GM19238 (cell line): ENCODE measurements around the gene SYCN.
"Not testable (repeated sequence)": the region's sequence is repeated elsewhere in the genome, so short reads cannot be mapped to it uniquely, and the experiment has no call there.

Source experiments
- DNase-seq: peaks from one replicate; pipeline ENCODE4 v3.0.0; 2011; ENCODE audit warnings: low spot score; ENCODE audit not compliant: insufficient read length

Gene SYCN

DNA sequence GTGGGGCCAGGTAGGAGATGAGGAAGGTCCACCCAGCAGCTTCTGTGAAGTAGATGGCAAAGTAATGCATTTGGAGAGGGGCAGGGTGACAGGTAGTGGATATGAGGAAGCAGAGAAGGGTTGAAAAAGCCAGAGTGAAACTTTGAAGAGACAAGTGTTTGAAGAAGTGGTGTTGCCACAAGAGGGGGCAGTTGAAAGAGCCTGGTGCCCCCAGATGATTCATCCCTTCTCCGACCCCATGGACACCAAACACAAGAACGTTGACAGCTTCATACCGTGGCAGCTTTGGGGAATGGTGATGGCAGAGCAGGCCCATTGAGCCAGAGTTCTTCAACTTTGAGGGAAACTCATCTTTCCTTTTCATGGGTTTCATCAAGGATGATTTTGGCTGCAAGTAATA, 20.8 kb upstream of the SYCN start:
- DNase-seq = no peak

DNA sequence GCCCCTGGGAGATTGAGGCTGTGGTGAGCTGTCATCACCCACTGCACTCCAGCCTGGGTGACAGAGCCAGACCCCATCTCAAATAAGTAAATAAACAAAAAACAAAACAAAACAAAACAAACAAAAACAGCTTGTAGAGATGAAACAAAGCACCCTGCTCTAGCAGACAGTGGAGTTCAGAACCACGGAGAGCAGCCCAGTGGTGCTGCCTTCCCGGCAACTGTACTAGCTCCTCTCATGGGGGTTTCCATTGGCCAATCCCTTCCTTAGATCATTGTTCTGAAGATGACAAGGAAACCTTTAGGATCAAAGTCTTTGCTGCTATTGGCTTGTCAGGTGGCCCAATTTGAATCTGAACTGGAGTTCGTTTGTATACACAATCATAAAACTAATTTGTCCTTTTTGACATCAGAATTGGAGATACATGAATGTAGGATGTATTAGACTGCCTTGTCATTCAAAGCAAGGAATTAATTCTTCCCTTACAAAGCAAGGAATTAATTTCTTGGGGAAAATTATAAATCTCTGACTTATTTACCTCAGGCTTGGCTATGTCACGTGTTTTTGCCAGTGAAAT, 19.7 kb upstream of the SYCN start:
- DNase-seq = no peak

DNA sequence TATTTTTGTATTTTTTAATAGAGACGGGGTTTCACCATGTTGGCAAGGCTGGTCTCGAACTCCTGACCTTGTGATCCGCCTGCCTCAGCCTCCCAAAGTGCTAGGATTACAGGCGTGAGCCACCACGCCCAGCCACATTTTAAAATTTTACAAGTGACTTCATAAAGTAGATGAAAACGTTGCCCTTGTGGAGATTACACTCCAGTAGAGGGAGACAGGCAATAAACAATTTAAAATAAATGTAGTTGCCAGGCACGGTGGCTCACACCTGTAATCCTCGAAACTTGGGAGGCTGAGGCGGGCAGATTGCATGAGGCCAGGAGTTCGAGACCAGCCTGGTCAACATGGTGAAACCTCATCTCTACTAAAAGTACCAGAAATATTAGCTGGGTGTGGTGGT, 15.0 kb upstream of the SYCN start:
- DNase-seq = not testable (repeated sequence)

DNA sequence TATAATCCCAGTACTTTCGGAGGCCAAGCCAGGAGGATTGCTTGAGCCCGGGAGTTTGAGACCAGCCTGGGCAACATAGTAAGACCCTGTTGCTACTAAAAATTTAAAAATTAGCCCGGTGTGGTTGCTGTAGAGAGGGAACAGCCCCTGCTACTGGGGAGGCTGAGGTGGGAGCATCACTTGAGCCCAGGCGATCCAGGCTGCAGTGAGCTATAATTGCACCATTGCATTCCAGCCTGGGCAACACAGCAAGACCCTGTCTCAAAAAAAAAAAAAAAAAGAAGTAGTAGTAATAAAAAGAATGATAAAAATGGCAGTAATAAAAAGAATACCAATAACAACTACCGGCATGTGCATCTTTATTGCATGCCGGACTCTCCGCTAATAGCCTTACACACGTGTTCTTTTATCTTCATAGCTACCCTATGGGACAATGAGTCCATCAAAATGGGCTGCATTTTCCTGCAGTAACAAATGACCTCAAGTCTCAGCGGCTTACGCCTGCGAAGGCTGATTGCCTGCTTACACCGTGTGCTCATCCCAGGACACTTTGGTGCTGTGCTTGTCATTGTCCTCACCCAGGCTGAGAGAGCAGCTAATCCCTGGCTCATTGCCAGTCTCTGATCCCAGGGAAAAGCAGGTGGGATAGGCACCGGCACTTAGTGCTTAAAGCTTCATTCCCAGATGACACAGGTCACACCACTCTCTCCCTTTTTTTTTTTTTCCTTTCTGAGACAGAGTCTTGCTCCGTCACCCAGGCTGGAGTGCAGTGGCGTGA, 14.4 kb upstream of the SYCN start:
- no peak for DNase-seq

DNA sequence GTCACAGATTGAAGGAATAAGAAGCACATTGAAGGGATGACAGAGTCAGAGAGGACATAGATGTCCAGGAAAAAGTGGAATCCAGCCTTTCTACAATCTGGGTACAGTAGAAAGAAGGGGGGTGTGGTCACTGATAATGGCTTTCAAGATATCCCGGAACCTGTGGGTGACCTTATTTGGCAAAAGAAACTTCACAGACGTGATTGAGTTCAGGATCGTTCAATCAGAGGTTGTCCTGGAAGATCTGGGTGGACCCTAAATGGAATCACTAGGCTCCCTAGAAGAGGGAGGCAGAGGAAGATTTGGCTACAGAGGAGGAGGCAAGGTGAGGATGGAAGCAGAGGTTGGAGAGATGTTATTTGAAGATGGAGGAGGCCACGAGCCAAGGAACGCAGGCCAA, 13.0 kb upstream of the SYCN start:
- DNase-seq = no peak

DNA sequence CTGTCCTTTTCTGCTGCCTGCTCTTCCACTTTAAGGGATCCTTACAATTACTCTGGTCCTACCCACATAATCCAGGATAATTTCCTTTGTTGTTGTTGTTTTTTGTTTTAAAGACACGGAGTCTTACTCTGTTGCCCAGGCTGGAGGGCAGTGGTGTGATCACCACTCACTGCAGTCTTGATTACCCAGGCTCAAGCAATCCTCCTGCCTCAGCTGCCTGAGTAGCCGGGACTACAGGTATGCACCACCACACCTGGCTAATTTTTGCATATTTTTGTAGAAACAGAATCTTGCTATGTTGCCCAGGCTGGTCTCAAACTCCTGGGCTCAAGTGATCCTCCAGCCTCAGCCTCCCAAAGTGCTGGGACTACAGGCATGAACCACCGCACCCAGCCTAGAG, 11.3 kb upstream of the SYCN start:
- DNase-seq = not testable (repeated sequence)

DNA sequence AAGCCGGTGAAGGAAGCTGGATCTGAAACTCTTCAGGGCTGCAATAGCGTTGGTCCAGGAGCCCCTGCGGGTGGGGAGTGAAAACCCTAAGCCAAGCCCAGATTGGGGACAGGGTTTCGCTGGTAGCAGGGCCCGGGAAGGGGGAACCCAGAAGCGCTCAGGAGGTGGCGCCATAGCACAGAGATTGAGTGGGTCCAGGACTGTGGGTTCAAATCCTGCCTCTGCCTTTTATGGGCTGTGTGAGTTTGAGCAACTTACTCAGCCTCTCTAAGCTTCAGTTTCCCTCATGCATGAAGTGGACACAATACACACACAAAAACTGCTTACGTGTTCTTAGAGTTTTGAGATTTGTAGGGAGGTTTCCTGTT, 8.3 kb upstream of the SYCN start:
- no peak for DNase-seq

DNA sequence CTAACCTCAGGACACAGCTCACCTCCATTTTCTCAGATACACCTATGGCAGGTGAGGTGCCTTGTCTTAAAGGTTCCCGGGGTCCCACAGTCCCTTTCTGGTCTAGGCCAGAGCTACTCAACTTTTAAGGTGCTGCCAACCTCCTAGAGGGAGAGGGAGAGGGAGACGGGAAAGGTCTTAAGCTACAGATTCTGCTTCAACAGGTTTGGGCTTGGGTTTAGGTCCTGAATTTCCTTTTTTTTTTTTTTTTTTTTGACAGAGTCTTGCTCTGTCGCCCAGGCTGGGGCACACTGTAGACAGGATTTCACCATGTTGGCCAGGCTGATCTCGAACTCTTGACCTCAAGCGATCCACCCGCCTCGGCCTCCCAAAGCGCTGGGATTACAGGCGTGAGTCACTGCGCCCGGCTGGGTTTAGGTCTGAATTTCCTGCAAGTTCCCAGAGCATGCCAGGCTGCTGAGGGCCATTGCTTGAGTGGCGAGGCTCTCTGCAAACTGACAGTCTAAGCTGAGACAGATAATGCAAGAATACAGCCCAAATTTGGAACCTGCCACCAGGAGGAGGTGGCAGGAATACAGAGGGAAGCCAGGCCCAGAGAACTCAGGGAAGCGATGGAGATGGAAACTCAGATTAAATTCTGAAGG, 7.8 kb upstream of the SYCN start:
- no peak for DNase-seq

DNA sequence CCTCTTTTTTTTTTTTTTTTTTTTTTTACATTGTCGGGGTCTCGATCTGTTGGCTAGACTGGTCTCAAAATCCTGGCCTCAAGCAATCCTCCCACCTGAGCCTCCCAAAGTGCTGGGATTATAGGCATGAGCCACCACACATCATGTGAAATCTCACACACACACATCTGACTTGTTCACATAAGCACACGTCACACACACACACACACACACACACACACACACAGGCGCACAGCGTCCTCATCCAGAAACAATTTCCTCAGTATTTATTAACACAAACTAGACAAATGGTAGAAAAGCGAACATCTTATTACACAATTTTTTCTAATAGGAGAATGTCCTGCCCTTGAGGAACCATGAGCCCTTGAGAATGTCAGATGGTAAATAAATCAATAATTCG, 5.1 kb upstream of the SYCN start:
- no peak for DNase-seq

DNA sequence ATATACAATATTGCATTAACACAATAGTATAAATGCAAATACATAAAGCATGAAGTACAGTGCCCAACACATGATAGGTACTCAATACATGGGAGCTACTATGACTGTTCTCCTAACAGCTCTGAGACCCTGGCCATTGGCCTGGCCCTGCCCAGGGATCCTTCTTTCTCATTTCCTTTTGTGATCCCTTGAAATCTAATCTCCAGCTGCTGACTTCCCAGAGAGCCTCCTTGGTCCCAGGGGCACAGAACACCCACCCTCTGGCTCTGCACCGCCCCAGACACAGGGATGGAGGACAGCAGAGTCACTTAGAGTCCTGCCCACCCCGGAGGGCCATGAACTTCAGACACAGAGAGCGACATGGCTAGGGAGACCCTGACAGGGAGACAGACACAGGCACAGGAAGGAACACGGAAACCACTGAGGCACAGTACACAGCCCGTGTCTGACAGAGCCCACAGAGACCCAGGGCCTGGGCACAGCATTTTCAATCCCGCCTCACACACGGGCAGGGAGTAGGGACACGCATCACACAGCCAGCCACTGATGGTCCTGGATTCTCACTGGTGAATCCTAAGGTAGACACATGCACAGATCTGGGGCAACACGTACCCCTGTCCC, 4.2 kb upstream of the SYCN start:
- no peak for DNase-seq

DNA sequence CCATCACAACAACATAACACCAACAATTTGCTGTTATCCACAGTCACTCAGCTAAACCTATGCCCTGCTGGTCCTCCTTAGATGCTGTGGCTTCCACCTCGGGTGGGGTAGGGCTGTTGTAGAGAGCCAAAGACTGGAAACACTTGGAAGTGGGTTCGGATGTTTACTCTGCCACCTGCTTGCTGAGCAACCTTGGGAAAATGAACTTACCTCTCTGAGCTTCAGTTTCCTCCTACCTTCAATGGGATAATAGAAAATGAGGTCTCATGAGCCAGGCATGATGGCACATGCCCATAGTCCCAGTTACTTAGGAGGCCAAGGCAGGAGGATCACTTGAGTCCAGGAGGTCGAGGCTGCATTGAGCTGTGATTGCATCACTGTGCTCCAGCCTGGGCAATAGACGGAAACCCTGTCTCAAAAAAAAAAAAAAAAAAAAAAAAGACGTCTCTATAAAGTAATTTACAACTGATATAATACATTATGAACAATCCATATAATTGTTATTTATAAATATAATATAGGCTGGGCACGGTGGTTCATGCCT, 3.3 kb upstream of the SYCN start:
- no peak for DNase-seq

DNA sequence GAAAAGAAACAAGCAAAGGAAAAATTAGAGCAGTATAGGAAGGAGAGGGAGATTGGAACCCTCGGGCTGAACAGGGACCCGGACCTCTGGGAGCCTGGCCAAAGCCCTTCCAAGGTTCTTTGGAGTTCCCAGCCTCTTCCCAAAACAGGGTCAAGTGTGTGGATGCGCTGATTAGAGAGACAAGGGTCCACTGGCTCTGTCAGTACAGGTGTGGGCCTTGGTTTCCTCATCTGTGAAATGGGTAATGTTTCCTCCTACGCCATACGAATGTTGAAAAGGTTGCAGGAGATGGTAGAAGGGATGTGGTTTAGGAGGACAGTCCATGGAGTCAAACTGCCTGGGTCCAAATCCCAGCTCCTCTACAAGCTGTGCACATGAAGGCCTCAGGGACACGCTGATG, 2.1 kb upstream of the SYCN start:
- no peak for DNase-seq

DNA sequence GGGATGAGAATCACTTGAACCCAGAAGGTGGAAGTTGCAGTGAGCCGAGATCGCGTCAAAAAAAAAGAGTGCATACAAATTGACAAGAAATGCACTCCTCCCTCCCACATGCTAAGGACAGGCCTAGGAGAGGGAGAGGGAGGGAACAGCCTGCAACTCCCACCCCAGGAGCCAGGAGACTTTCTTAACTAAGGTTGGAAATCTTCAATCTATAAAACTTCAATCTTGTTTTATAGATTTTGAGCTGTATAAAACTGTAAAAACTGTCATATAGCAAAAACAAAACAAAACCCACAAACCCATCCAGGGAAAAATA, 1.3 kb upstream of the SYCN start:
- DNase-seq = no peak

DNA sequence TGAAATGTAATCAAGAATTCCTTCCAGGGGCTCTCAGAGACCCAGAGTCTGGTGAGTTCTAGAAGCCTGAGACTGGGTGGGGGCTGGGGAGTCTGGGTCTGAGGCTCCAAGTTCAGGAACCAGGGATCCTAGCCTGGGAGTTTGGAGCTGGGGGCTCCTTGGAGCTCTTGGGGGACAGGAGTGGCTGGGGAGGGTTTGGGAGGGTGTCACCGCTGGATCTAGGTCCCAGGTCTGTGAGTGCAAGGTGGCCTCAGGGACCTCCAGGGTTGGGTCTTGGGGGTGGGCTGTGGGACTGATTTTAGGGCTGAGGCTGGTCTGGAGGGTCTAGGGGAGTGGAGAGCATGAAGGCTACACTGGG, 1.1 kb downstream of the SYCN start:
- no peak for DNase-seq

DNA sequence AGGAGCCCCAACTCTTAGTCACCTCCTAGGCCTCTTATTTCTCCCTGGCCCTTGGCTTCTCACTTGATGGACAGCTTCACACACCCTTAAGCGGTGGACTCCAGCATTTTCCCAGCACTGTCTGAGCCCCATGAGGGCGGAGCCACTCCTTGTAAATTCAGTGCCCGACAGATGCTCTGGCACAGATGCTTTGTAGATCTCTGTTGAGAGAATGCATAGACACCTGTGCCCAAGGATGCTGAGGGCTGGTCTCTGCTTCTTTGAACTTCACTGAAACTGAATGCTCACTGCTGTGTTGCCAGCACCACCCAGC, 3.3 kb downstream of the SYCN start:
- DNase-seq = no peak

DNA sequence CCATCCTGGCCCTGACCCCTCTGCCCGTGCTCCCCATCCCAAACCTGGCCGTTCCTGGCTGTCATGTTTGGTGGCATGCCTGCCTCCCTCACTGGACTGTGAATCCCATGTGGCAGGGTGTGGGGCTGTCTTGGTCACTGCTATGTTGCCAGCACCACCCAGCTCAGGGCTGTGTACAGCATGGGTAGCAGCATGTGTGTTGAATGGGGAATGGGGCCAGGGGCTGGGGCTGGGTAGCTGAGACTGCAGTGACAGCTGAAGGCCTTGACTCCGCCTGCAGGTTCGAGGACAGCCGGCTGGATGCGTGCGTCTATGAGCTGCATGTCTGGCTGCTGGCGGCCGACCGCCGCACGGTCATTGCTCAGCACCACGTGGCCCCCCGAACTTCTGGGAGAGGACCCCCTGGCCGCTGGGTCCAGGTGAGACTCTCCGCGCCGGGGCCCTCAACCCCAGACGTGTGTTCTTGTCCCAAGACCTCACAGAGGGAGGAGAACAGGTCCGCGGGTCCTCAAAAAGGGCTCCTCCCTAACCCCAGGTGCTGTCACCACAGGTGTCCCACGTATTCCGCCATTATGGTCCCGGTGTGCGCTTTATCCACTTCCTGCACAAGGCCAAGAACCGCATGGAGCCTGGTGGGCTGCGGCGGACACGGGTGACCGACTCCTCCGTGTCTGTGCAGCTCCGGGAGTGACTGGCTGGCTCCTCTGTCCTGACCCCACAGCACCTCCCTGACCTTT, 3.8 kb downstream of the SYCN start:
- no peak for DNase-seq

DNA sequence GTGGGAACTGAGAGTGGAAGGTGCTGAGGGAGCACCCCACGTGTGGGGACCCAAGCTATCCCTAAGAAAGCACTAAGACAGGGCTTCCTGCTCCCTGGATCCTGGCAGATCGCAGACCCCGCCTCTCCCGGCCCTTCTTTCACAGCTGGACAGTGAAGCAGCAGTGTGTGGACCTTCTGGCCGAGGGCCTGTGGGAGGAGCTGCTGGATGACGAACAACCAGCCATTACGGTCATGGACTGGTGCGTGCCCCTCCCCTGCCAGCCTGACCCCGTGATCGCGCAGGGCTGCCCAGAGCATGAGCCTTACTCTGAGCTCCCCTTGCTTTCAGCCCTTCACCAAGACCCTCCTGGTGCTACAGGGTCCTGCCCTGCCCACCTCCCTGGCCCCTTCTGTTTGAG, 5.0 kb downstream of the SYCN start:
- no peak for DNase-seq

DNA sequence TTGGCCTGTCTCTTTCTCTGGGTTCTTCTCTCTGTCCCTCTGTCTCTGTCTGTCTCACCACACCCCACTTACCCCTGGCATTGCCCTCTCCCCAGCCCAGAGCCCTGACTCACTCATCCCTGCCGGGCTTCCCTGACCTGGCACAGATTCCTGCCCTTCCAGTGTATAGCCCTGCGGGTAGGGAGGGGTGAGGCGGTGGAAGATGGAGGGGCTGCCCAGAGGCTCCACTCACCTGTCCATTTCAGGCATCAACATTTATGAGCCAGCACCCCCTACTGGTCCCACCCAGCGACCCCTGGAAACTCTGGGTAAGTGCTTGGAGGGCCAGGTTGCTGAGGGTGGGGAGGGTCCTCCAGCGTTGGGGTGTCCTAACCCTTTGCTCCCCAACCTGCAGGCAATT, 6.3 kb downstream of the SYCN start:
- no peak for DNase-seq

DNA sequence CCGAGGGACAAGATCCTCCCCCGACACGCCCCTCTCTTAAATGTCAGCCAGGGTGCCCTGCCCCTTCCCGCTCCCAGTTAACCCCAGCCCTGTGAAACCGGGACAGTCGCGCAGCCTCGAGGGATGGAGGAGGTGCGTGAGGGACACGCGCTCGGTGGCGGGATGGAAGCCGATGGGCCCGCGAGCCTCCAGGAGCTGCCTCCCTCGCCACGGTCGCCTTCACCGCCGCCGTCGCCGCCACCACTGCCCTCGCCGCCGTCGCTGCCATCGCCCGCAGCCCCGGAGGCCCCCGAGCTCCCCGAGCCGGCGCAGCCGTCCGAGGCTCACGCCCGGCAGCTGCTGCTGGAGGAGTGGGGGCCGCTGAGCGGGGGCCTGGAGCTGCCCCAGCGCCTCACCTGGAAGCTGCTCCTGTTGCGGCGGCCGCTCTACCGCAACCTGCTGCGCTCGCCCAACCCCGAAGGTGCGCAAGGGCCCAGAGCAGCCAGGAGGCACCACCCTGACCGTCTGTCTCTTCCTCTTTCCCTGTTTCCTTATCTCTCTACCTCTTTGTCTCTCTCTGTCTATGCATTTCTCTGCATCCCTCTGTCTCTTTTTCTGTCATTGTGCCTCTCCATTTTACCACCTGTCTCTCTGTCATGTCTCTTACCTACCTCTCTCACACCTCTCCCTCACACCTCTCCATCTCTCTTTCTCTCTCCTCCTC, 7.1 kb downstream of the SYCN start, which contains the start of gene NCCRP1:
Gene NCCRP1 (plus strand): TSS at position 105 of the 703 bp plus-strand sequence. CDS start 19 bp downstream, at position 124.
- no peak for DNase-seq

DNA sequence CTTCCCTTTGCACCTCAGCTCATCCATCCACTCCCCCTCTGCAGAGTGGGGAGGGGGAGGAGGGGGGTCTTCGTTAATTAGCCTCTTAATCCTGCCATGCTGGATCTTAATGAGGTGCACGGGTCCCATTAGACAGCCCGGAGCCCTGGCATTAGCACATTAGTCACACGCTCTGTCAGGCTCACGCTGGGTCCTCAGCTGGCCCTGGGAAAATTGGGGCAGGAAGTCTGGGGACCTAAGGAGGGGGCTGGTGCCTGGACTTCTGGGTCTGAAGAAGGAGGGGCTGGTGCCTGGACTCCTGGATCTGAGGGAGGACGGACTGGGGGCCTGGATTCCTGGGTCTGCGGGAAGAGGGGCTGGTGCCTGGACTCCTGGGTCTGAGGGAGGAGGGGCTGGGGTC, 7.7 kb downstream of the SYCN start:
- no peak for DNase-seq

DNA sequence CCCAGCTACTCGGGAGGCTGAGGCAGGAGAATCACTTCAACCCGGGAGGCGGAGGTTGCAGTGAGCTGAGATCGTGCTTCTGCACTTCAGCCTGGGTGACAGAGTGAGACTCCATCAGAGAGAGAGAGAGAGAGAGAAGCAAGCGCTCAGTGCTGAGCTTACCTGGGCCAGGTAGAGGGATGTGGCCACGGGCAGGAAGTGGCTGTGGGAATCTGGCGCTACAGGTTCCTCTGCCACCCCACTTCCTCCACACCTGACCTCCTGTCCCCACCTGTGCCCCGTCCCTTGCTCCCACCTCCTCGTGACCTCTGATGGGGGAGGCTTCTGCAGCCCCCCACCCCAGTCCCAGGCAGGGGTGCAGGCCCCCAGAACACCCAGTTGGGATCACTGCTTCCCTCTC, 8.3 kb downstream of the SYCN start:
- DNase-seq = no peak
